ENCODE measurements around the gene CEP72.

DNA sequence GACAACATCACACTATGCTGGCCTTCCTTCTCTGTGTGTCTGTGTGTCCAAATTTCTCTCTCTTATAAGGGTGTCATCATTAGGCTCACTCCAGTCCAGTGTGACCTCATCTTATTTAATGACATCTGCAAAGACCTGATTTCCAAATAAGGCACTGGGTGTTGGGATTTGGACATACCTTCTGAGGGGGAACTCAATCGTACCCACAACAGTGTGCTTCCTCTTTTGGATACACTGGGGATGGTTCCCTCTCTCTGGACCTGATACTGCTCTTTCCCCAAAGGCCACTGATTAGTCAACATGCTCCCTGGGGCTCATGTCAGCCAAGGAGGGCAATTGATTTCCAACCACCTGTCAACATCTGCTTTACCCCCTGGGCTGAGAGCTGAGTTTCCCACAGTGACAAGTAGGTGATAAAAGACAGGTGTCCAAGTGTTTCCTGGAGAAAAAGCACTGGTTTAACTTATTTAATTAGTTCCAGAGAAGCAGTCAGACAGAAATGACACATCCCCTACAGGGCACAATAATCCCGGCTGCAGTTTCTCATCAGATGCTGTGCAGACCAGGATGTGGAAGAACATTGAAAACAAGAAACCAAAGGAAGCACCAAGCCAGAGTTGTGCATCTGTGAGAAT lies 17.8 kb upstream of the CEP72 start:
- TF ChIP-seq, protein P1, sequence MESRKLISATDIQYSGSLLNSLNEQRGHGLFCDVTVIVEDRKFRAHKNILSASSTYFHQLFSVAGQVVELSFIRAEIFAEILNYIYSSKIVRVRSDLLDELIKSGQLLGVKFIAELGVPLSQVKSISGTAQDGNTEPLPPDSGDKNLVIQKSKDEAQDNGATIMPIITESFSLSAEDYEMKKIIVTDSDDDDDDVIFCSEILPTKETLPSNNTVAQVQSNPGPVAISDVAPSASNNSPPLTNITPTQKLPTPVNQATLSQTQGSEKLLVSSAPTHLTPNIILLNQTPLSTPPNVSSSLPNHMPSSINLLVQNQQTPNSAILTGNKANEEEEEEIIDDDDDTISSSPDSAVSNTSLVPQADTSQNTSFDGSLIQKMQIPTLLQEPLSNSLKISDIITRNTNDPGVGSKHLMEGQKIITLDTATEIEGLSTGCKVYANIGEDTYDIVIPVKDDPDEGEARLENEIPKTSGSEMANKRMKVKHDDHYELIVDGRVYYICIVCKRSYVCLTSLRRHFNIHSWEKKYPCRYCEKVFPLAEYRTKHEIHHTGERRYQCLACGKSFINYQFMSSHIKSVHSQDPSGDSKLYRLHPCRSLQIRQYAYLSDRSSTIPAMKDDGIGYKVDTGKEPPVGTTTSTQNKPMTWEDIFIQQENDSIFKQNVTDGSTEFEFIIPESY (IDR thresholded peaks at IDR 0.05; ENCODE audit: borderline replicate concordance, low read depth): no peak
- TF ChIP-seq, protein P2, sequence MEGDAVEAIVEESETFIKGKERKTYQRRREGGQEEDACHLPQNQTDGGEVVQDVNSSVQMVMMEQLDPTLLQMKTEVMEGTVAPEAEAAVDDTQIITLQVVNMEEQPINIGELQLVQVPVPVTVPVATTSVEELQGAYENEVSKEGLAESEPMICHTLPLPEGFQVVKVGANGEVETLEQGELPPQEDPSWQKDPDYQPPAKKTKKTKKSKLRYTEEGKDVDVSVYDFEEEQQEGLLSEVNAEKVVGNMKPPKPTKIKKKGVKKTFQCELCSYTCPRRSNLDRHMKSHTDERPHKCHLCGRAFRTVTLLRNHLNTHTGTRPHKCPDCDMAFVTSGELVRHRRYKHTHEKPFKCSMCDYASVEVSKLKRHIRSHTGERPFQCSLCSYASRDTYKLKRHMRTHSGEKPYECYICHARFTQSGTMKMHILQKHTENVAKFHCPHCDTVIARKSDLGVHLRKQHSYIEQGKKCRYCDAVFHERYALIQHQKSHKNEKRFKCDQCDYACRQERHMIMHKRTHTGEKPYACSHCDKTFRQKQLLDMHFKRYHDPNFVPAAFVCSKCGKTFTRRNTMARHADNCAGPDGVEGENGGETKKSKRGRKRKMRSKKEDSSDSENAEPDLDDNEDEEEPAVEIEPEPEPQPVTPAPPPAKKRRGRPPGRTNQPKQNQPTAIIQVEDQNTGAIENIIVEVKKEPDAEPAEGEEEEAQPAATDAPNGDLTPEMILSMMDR (IDR thresholded peaks at IDR 0.05): no peak
- TF ChIP-seq CHD2 (IDR thresholded peaks at IDR 0.05; ENCODE audit: low read length, partially characterized antibody) (no peak), RCOR1 (IDR thresholded peaks at IDR 0.05; ENCODE audit: low read length) (no peak), MEF2A (IDR thresholded peaks at IDR 0.05; ENCODE audit: borderline replicate concordance, low read depth) (no peak), GABPA (IDR thresholded peaks at IDR 0.05; ENCODE audit: low read depth) (no peak), YY1 (IDR thresholded peaks at IDR 0.05; ENCODE audit: low read depth) (no peak), RAD21 (IDR thresholded peaks at IDR 0.05; ENCODE audit: low read length) (no peak), SIN3A (IDR thresholded peaks at IDR 0.05; ENCODE audit: borderline replicate concordance, low read depth, low read length) (no peak)
- TF ChIP-seq, protein P3, sequence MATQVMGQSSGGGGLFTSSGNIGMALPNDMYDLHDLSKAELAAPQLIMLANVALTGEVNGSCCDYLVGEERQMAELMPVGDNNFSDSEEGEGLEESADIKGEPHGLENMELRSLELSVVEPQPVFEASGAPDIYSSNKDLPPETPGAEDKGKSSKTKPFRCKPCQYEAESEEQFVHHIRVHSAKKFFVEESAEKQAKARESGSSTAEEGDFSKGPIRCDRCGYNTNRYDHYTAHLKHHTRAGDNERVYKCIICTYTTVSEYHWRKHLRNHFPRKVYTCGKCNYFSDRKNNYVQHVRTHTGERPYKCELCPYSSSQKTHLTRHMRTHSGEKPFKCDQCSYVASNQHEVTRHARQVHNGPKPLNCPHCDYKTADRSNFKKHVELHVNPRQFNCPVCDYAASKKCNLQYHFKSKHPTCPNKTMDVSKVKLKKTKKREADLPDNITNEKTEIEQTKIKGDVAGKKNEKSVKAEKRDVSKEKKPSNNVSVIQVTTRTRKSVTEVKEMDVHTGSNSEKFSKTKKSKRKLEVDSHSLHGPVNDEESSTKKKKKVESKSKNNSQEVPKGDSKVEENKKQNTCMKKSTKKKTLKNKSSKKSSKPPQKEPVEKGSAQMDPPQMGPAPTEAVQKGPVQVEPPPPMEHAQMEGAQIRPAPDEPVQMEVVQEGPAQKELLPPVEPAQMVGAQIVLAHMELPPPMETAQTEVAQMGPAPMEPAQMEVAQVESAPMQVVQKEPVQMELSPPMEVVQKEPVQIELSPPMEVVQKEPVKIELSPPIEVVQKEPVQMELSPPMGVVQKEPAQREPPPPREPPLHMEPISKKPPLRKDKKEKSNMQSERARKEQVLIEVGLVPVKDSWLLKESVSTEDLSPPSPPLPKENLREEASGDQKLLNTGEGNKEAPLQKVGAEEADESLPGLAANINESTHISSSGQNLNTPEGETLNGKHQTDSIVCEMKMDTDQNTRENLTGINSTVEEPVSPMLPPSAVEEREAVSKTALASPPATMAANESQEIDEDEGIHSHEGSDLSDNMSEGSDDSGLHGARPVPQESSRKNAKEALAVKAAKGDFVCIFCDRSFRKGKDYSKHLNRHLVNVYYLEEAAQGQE (IDR thresholded peaks at IDR 0.05; ENCODE audit: low read depth, low read length): no peak

Data from SK-N-SH (cell line).